ENCODE measurements around the gene ZFR2.

The ZFR2 gene

DNA sequence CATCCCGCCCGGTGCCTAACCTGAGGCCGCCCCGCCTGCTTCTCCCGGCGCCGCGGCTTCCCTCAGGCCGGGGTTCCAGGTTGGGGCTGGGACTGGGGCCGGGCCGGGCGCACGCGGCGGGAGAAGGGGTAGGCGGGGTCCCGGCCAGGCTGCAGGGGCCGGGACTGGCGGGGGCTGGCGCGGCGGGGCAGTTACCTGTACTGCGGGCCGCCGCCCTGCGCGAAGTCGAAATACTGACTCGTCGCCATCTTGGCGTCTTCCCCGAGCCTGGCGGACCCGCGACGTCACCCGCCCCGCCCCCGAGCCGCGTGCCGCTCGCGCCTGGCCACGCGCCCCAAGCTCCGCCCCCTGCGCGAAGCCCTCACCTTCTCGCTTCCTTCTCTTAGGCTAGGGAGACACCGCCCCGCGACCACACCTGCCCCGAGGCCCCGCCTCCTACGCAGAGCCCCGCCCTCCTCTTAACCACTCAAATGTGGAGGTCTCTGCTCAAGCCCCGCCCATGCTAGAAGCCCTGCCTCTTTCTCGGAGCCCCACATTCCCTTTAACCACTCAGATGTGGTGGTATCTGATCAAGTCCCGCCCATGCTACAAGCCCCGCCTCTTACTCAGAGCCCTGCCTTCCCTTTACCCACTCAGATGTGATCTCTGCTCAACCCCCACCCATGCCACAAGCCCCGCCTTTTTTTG is at the start of gene ZFR2:
Gene ZFR2, minus strand, starts transcription at position 269 of the 687 bp plus-strand sequence. Its CDS starts 21 bp downstream, at position 248.
- DNase-seq (ENCODE audit: low read depth): no peak
- H3K4me3 ChIP-seq (ENCODE audit: low read length): no peak within 1 kb of the TSS
- TF ChIP-seq, protein P1, sequence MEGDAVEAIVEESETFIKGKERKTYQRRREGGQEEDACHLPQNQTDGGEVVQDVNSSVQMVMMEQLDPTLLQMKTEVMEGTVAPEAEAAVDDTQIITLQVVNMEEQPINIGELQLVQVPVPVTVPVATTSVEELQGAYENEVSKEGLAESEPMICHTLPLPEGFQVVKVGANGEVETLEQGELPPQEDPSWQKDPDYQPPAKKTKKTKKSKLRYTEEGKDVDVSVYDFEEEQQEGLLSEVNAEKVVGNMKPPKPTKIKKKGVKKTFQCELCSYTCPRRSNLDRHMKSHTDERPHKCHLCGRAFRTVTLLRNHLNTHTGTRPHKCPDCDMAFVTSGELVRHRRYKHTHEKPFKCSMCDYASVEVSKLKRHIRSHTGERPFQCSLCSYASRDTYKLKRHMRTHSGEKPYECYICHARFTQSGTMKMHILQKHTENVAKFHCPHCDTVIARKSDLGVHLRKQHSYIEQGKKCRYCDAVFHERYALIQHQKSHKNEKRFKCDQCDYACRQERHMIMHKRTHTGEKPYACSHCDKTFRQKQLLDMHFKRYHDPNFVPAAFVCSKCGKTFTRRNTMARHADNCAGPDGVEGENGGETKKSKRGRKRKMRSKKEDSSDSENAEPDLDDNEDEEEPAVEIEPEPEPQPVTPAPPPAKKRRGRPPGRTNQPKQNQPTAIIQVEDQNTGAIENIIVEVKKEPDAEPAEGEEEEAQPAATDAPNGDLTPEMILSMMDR (conservative IDR thresholded peaks at IDR 0.05; ENCODE audit: low read depth, low read length): no peak

DNA sequence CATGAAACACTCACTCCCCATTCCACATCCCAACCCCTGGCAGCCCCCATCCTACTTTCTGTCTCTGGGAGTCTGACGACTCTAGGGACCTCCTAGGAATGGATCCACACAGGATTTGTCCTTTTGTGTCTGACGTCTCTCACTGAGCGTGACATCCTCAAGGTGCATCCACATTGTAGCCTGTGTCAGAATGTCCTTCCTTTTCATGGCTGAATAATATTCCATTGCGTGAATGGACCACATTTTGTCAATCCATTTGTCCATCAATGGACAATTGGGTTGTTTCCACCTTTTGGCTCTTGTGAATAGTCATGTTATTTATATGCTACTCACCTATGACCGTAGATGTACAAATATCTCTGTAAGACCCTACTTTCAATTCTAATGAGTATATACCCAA is 47.2 kb upstream of the ZFR2 start:
- TF ChIP-seq, protein P1 (conservative IDR thresholded peaks at IDR 0.05; ENCODE audit: low read depth, low read length): no peak
- DNase-seq (ENCODE audit: low read depth): no peak
- no peak overlapping the region for H3K4me3 ChIP-seq (ENCODE audit: low read length)

DNA sequence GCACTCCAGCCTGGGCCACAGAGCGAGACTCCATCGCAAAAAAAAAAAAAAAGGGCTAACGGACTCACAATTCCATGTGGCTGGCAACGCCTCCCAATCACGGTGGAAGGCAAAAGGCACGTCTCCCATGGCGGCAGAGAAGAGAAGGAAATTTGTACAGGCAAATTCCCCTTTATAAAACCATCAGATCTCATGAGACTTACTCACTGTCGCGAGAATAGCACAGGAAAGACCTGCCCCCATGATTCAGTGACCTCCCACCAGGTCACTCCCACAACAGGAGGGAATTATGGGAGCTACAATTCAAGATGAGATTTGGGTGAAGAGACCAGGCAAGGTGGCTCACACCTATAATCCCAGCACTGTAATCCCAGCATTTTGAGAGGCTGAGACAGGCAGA is 45.4 kb upstream of the ZFR2 start:
- no peak overlapping the region for H3K4me3 ChIP-seq (ENCODE audit: low read length)
- no peak for DNase-seq (ENCODE audit: low read depth)
- TF ChIP-seq, protein P1 (conservative IDR thresholded peaks at IDR 0.05; ENCODE audit: low read depth, low read length): no peak

DNA sequence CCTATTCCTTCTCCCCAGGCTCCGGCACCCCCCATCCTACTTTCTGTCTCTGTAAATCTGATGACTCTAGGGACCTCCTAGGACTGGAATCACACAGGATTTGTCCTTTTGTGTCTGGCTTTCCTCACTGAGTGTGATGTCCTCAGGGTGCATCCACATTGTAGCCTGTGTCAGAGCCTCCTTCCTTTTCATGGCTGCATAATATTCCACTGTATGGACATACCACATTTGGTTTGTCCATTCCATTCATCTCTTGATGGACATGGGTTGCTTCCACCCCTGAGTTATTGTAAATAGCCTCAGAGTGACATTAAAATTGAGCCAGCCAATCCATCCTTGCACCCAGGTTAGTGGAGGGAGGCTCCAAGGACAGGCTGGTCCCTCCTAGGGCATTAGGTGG is 41.3 kb upstream of the ZFR2 start:
- TF ChIP-seq, protein P1 (conservative IDR thresholded peaks at IDR 0.05; ENCODE audit: low read depth, low read length): no peak
- H3K4me3 ChIP-seq (ENCODE audit: low read length): no peak overlapping the region
- no peak for DNase-seq (ENCODE audit: low read depth)

DNA sequence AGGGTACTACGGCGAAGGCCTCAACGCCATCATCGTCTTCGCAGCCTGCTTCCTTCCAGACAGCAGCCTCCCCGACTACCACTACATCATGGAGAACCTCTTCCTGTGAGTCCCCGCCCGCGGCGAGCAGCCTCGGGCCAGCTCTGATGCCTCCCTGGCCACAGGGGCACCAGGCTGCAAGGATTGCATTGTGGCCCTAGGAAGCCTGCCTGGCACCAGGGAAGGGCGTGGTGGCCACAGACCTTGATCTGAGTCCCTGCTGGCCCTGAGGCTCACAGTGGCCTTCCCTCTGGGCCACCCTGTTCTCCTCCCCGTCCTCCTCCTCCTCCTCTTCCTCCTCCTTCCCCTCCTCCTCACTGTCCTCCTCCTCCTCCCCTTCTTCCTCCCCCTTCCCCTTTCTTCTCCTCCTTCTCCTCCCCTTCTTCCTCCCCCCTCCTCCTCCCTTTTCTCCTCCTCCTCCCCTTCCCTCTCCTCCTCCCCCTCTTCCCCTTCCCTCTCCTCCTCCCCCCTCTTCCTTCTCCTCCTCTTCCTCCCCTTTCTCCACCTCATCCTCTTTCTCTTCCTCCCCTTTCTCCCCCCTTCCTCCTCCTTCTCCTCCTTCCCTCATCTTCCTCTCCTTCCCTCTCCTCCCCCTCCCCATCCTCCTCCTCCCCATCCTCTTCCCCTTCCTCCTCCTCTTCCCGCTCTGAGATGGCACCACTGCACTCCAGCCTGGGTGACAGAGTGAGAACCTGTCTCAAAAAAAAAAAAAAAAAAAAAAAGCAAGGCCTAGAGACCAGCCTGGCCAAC is 39.6 kb upstream of the ZFR2 start:
- TF ChIP-seq, protein P1 (conservative IDR thresholded peaks at IDR 0.05; ENCODE audit: low read depth, low read length): no peak
- H3K4me3 ChIP-seq (ENCODE audit: low read length): no peak overlapping the region
- DNase-seq (ENCODE audit: low read depth): no peak

DNA sequence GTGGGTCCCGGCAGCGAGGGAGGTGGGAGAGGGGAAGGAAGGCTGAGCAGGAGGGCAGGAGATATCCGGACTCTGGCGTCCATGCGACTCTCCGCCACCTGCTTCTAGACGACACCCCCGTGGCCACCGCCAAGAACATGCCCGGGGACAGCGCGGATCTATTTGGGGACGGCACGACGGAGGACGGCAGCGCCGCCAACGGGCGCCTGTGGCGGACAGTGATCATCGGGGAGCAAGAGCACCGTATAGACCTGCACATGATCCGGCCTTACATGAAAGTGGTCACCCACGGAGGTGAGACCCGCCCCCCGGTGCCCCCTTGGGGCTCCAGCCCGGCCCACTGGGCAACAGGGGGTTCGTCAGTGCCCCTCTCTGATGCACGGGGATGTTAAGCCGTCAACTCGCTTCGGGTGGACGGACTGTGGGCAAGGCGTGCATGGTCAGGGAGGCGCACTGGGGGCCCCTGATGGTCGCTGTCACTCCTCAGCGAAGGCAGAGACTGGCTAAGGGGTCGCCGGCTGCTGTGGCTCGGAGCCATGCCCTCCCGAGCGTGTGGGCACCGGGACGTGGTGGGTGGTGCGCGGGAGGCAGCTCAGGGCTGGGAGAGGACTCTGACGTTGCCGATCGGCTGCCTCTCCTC is 38.9 kb upstream of the ZFR2 start:
- TF ChIP-seq, protein P1 (conservative IDR thresholded peaks at IDR 0.05; ENCODE audit: low read depth, low read length): no peak
- DNase-seq (ENCODE audit: low read depth): no peak
- no peak overlapping the region for H3K4me3 ChIP-seq (ENCODE audit: low read length)
